NB4 (cell line): ENCODE measurements around the gene LRRC2.

Experiments
- POLR2A ChIP-seq: IDR thresholded peaks from 2 replicates; pipeline ENCODE4 v1.6.1; 2011; ENCODE audit warnings: mild to moderate bottlenecking; ENCODE audit not compliant: insufficient read length; ENCODE audit errors: extremely low read depth
- TF ChIP-seq, protein P1 (sequence below): IDR thresholded peaks from one replicate; pipeline ENCODE4 v1.5.1; 2012; ENCODE audit warnings: low read depth, low read length

DNA sequence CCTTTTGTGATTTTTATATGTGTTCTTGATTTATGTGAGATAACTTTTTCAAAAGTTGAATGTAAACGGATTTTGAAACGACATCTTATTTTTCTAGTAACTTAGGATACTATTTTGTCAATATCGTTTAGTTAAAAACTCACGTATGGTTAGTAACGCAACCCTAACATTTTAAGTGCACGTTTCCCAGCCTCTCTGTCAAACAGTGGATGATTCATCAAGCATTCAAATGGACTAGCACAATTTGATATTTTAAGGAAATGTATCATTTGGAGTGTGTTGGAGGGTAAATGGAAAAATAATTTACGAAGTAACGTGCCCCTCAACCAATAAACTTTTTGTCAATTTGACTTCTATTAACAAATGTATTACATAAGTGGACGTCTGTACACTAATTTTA lies 45.0 kb downstream of the LRRC2 start:
- TF ChIP-seq POLR2A = no peak
- TF ChIP-seq, protein P1, sequence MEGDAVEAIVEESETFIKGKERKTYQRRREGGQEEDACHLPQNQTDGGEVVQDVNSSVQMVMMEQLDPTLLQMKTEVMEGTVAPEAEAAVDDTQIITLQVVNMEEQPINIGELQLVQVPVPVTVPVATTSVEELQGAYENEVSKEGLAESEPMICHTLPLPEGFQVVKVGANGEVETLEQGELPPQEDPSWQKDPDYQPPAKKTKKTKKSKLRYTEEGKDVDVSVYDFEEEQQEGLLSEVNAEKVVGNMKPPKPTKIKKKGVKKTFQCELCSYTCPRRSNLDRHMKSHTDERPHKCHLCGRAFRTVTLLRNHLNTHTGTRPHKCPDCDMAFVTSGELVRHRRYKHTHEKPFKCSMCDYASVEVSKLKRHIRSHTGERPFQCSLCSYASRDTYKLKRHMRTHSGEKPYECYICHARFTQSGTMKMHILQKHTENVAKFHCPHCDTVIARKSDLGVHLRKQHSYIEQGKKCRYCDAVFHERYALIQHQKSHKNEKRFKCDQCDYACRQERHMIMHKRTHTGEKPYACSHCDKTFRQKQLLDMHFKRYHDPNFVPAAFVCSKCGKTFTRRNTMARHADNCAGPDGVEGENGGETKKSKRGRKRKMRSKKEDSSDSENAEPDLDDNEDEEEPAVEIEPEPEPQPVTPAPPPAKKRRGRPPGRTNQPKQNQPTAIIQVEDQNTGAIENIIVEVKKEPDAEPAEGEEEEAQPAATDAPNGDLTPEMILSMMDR = no peak
